Esophagus squamous epithelium (tissue), 5 donors: ENCODE results near the gene SOWAHA. TPM values are rescaled to one million over a fixed set of nuclear protein-coding genes. Genes with fewer than 3 reads are reported as not detected.

Experiments
- DNase-seq: peaks from one replicate; lab custom pipeline; 2025; lab: John Stamatoyannopoulos, UW
- H3K27ac ChIP-seq, 4 donors: fragments of 200-600 bp; sonication (generic); one replicate each; pipeline ENCODE4 v1.5.1; 2016 to 2019; ENCODE audit warnings: mild to moderate bottlenecking in 1 of 4
- H3K27me3 ChIP-seq, 4 donors: fragments of 200-600 bp; sonication (generic); 1 replicate in 3 of 4; 2 replicates in 1 of 4; pipeline versions ENCODE4 v1.5.1 to v1.6.0; 2017 to 2021; ENCODE audit warnings: antibody characterized with exemption in 1 of 4
- H3K36me3 ChIP-seq, 3 donors: fragments of 200-600 bp; sonication (generic); one replicate each; pipeline ENCODE4 v1.5.1; 2016 to 2019
- H3K4me1 ChIP-seq, 3 donors: fragments of 200-600 bp; sonication (generic); one replicate each; pipeline ENCODE4 v1.5.1; 2017 to 2019
- H3K4me3 ChIP-seq, 4 donors: fragments of 200-600 bp; sonication (generic); 1 replicate in 3 of 4; 2 replicates in 1 of 4; pipeline ENCODE4 v1.5.1; 2016 to 2019; ENCODE audit warnings: mild to moderate bottlenecking in 2 of 4, moderate library complexity in 1 of 4
- H3K9me3 ChIP-seq, 3 donors: fragments of 200-600 bp; sonication (generic); one replicate each; pipeline ENCODE4 v1.5.1; 2016 to 2019
- CTCF ChIP-seq, 6 experiments: fragments of 450-650 bp in 4 of 6; fragments of 200-600 bp in 2 of 6; sonication (generic) in 2 of 6; IDR thresholded peaks; one replicate each; pipeline ENCODE4 v1.5.1; 2016 to 2019; ENCODE audit warnings: antibody characterized with exemption in 6 of 6, mild to moderate bottlenecking in 4 of 6, moderate library complexity in 4 of 6
- POLR2A ChIP-seq, 4 donors: fragments of 450-650 bp; IDR thresholded peaks; one replicate each; pipeline ENCODE4 v1.6.1; 2017; ENCODE audit warnings: antibody characterized with exemption in 4 of 4, mild to moderate bottlenecking in 4 of 4, moderate library complexity in 3 of 4
- WGBS, 2 donors: methylation state at CpG; one replicate each; pipeline ENCODE4 v1.1.5; 2018; 5-methylcytosine and 5-hydroxymethylcytosine counted together
- intact Hi-C: fragments of 100-400 bp; cut with DNase I; formaldehyde crosslinking; loops from one replicate; pipeline ENCODE4 v1.15.0; 2022
- total RNA-seq, 4 donors: library from RNA; depleted of rRNA; stranded (reverse); fragments of >200 nt; gene quantifications; one replicate each; pipeline ENCODE4 v1.1.0, GENCODE V29; 2016
- donor health status: DM: yes; HTN: yes; CAD: no.

Gene SOWAHA
- total RNA-seq, 4 donors from 2014 or later = 0.13 to 0.45 TPM; not detected in 2

GRCh38 chr5:132777209-132778069 lies 35.7 kb upstream of the SOWAHA start, which contains the start of gene SEPTIN8:
Gene SEPTIN8 (minus strand): TSS chr5:132777239. CDS start chr5:132777137, 102 bp downstream.
- WGBS, 2 donors = 13 to 16% methylated on average over 6 to 9 of the region's 82 CpGs
- no peak for TF ChIP-seq POLR2A (IDR thresholded peaks at IDR 0.05)
- TF ChIP-seq CTCF (IDR thresholded peaks at IDR 0.05) = no peak
- H3K9me3 ChIP-seq = no peaks in the 10 kb centered on the region
- no peak for DNase-seq
- peak within 1 kb of the TSS; percentile 82 to 91 (median 87) for H3K27ac ChIP-seq
- peaks cover 27 to 54% (median 28%) of the 10 kb centered on the region in 3 donors for H3K4me1 ChIP-seq
- no peaks in the 10 kb centered on the region for H3K36me3 ChIP-seq
- intact Hi-C loops = no loop called here
- no peaks in the 10 kb centered on the region for H3K27me3 ChIP-seq
- peak within 1 kb of the TSS; percentile 79 to 96 (median 86) for H3K4me3 ChIP-seq

- H3K27ac ChIP-seq = peak overlapping the region in 3 of 4 donors; percentile 35 to 91 (median 89)
- intact Hi-C loops = no loop called here
- no peaks in the 10 kb centered on the region for H3K9me3 ChIP-seq
- peak overlapping the region; percentile 79 to 96 (median 86) for H3K4me3 ChIP-seq
- H3K4me1 ChIP-seq = peaks cover 27 to 54% (median 31%) of the 10 kb centered on the region in 3 donors
- no peaks in the 10 kb centered on the region for H3K27me3 ChIP-seq
- WGBS, 2 donors = 43 to 52% methylated on average over 4 of the region's 4 CpGs
- TF ChIP-seq CTCF (IDR thresholded peaks at IDR 0.05) (no peak), POLR2A (IDR thresholded peaks at IDR 0.05) (no peak)
- no peaks in the 10 kb centered on the region for H3K36me3 ChIP-seq
- no peak for DNase-seq
These were observed 35.0 kb upstream of the SOWAHA start for GRCh38 chr5:132778129-132778528.

DNA sequence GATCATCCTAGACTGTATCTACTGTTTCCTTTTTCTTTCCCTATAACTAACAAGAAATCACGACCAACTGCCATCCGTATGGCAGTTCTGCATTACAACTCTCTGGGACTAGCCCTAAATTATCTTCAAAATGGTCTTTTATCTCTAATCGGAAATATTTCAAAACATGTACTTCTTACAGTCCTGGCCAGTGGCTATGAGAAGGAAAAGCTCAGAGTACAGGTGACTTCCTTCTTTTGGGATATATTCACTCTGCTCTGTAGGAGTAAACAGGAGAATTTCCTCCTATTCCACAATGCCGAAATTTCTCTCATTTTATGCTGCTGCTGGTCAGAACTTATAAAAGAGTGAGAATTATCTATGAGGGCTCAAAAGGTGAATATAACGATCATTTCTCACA lies 34.2 kb upstream of the SOWAHA start:
- DNase-seq = no peak
- intact Hi-C loops = no loop called here
- H3K9me3 ChIP-seq = no peaks in the 10 kb centered on the region
- no peaks in the 10 kb centered on the region for H3K27me3 ChIP-seq
- H3K4me3 ChIP-seq = no peak overlapping the region
- WGBS, 2 donors = 85 to 92% methylated on average over 5 of the region's 5 CpGs
- H3K4me1 ChIP-seq = peaks cover 24 to 50% (median 31%) of the 10 kb centered on the region in 3 donors
- TF ChIP-seq POLR2A (IDR thresholded peaks at IDR 0.05) (no peak), CTCF (IDR thresholded peaks at IDR 0.05) (no peak)
- H3K36me3 ChIP-seq = no peaks in the 10 kb centered on the region
- no peak overlapping the region for H3K27ac ChIP-seq

DNA sequence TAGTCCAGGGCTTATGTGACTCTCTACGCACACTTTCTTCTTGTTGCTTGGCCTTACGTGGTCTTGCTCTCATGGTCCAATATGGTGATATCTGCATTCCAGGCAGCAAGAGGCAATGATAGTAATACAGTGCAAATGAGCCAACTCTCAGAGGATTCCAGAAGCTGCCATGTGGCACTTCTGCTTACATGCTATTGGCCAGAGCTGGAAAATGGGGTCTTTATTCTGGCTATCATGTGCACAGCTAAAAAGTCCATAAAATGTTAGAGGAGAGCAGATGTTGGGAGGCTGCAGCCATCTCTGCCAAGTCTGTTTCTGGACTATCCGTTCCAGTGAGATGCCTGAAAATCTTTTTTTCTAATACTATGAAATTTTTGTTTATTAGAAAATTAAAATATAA lies 33.1 kb upstream of the SOWAHA start:
- intact Hi-C loops = no loop called here
- H3K27ac ChIP-seq = no peak overlapping the region
- WGBS, 2 donors = 97 to 98% methylated on average over 2 to 3 of the region's 3 CpGs
- TF ChIP-seq CTCF (IDR thresholded peaks at IDR 0.05) (no peak), POLR2A (IDR thresholded peaks at IDR 0.05) (no peak)
- H3K36me3 ChIP-seq = no peaks in the 10 kb centered on the region
- H3K4me1 ChIP-seq = peaks cover 13 to 39% (median 22%) of the 10 kb centered on the region in 3 donors
- no peak overlapping the region for H3K4me3 ChIP-seq
- DNase-seq = no peak
- H3K9me3 ChIP-seq = no peaks in the 10 kb centered on the region
- no peaks in the 10 kb centered on the region for H3K27me3 ChIP-seq

GRCh38 chr5:132780577-132780976 lies 32.5 kb upstream of the SOWAHA start:
- Histone ChIP-seq H3K27me3 (no peaks in the 10 kb centered on the region), H3K4me3 (no peak overlapping the region), H3K27ac (no peak overlapping the region), H3K9me3 (no peaks in the 10 kb centered on the region), H3K4me1 (peaks cover 9 to 33% (median 16%) of the 10 kb centered on the region in 3 donors), H3K36me3 (no peaks in the 10 kb centered on the region)
- 67 to 81% methylated on average over 1 of the region's 1 CpG for WGBS, 2 donors
- intact Hi-C loops = no loop called here
- no peak for TF ChIP-seq POLR2A (IDR thresholded peaks at IDR 0.05)
- TF ChIP-seq CTCF (IDR thresholded peaks at IDR 0.05) = no peak
- DNase-seq = no peak
